HCT116 (cell line): ENCODE results near the gene COL23A1. TPM values are rescaled to one million over a fixed set of nuclear protein-coding genes. Genes with fewer than 3 reads are reported as not detected.

Source experiments
- ATAC-seq: fragments of 200-7000 bp; cut with Tn5 transposase; 2 replicates; pipeline ENCODE4 v1.9.1; 2020; ENCODE audit warnings: mild to moderate bottlenecking, moderate library complexity
- BruUV-seq: library from RNA; stranded (reverse); fragments of 400-500 nt; replicated peaks from 2 replicates; lab custom pipeline; 2021; lab: Mats Ljungman, UMichigan
- CTCF ChIA-PET: fragments of 300-600 bp; sonication (Branson Sonifier 250); formaldehyde crosslinking; loops from one replicate; lab custom pipeline; 2021; ENCODE audit warnings: antibody characterized with exemption; lab: Charles Lee
- POLR2A ChIA-PET: fragments of 300-600, 350-600 bp; sonication (Branson Sonifier 250); formaldehyde crosslinking; loops from one replicate; lab custom pipeline; 2021; ENCODE audit warnings: antibody characterized with exemption; lab: Charles Lee
- RAD21 ChIA-PET, 2 experiments: fragments of 300-600 bp; sonication (Branson Sonifier 250); formaldehyde crosslinking; loops; one replicate each; lab custom pipeline; 2023; ENCODE audit warnings: low total read pairs in 2 of 2; ENCODE audit not compliant: uncharacterized antibody in 2 of 2, unreplicated experiment in 2 of 2, low non-redundant PET in 1 of 2; lab: Charles Lee
- DNase-seq: peaks from one replicate; pipeline ENCODE4 v3.0.0-alpha.2; 2010; ENCODE audit warnings: low read depth, low spot score
- H2AFZ ChIP-seq: fragments of 200-600 bp; shearing (Covaris generic), sonication (generic); 2 replicates; pipeline ENCODE4 v1.6.1; 2017; ENCODE audit warnings: low read depth, mixed run types, mixed read lengths, antibody characterized with exemption, low read length; ENCODE audit not compliant: poor library complexity, severe bottlenecking
- H3K27ac ChIP-seq: 2 replicates; pipeline ENCODE4 v1.5.1; 2012; ENCODE audit warnings: low read depth, low read length
- H3K27me3 ChIP-seq: fragments of 200-600 bp; sonication (generic); 2 replicates; pipeline ENCODE4 v1.6.1; 2016; ENCODE audit warnings: mixed run types, low read length, mixed read lengths; ENCODE audit not compliant: insufficient read depth
- H3K36me3 ChIP-seq, 2 experiments: fragments of 200-500 bp in 1 of 2; fragments of 200-600 bp in 1 of 2; sonication (Bioruptor generic) in 1 of 2; sonication (generic) in 1 of 2; 2 replicates each; pipeline versions ENCODE4 v1.5.1 to v1.6.1; 2014 to 2016; ENCODE audit warnings: low read length in 2 of 2, inconsistent platforms in 1 of 2, mixed read lengths in 1 of 2, mixed run types in 1 of 2; ENCODE audit not compliant: insufficient read depth in 2 of 2, control insufficient read depth in 1 of 2
- H3K4me1 ChIP-seq, 2 experiments: fragments of 200-600 bp in 1 of 2; sonication (generic) in 1 of 2; 2 replicates each; pipeline versions ENCODE4 v1.5.1 to v1.6.1; 2012 to 2017; ENCODE audit warnings: low read length in 2 of 2, inconsistent platforms in 1 of 2, mild to moderate bottlenecking in 1 of 2, mixed read lengths in 1 of 2, mixed run types in 1 of 2, moderate library complexity in 1 of 2; ENCODE audit not compliant: insufficient read depth in 2 of 2, control insufficient read depth in 1 of 2
- H3K4me2 ChIP-seq: fragments of 200-600 bp; sonication (generic); 2 replicates; pipeline ENCODE4 v1.6.1; 2017; ENCODE audit warnings: mixed run types, low read length, mixed read lengths
- H3K4me3 ChIP-seq, 2 experiments: fragments of 200-600 bp in 1 of 2; sonication (generic) in 1 of 2; replicated peaks in 1 of 2; 2 replicates each; pipeline ENCODE4 v1.5.1; 2011 to 2016; ENCODE audit warnings: low read length in 2 of 2, control low read depth in 1 of 2, low read depth in 1 of 2, mild to moderate bottlenecking in 1 of 2, mixed read lengths in 1 of 2, mixed run types in 1 of 2
- H3K79me2 ChIP-seq: fragments of 200-600 bp; sonication (generic); 2 replicates; pipeline ENCODE4 v1.6.1; 2017; ENCODE audit warnings: mild to moderate bottlenecking, mixed run types, low read length, moderate library complexity, mixed read lengths; ENCODE audit not compliant: insufficient read depth
- H3K9ac ChIP-seq: fragments of 200-600 bp; sonication (generic); 2 replicates; pipeline ENCODE4 v1.6.1; 2016; ENCODE audit warnings: low read length, mixed read lengths
- H3K9me2 ChIP-seq: fragments of 200-600 bp; sonication (generic), shearing (Covaris generic); 2 replicates; pipeline ENCODE4 v1.6.1; 2017; ENCODE audit warnings: mixed run types, mild to moderate bottlenecking, moderate library complexity; ENCODE audit not compliant: insufficient read depth
- H3K9me3 ChIP-seq, 2 experiments: fragments of 200-500 bp in 1 of 2; fragments of 200-600 bp in 1 of 2; sonication (Bioruptor generic) in 1 of 2; sonication (generic) in 1 of 2; 2 replicates each; pipeline ENCODE4 v1.6.1; 2014 to 2017; ENCODE audit warnings: low read length in 2 of 2, mixed read lengths in 2 of 2, inconsistent platforms in 1 of 2, low read depth in 1 of 2, mild to moderate bottlenecking in 1 of 2, mixed run types in 1 of 2, moderate library complexity in 1 of 2; ENCODE audit not compliant: control insufficient read depth in 1 of 2, insufficient read depth in 1 of 2
- H4K20me1 ChIP-seq: fragments of 200-600 bp; sonication (generic), shearing (Covaris generic); 2 replicates; pipeline ENCODE4 v1.6.1; 2017; ENCODE audit warnings: mixed run types, mild to moderate bottlenecking, moderate library complexity; ENCODE audit not compliant: insufficient read depth
- CEBPB ChIP-seq: IDR thresholded peaks from 2 replicates; pipeline ENCODE4 v1.6.1; 2012; ENCODE audit warnings: low read depth
- EGR1 ChIP-seq: IDR thresholded peaks from 2 replicates; pipeline ENCODE4 v1.6.1; 2012; ENCODE audit warnings: low read depth
- EZH2phosphoT487 ChIP-seq: fragments of 200-600 bp; IDR thresholded peaks from 2 replicates; pipeline ENCODE4 v1.6.1; 2018; ENCODE audit warnings: antibody characterized with exemption, borderline replicate concordance
- SP1 ChIP-seq: IDR thresholded peaks from 2 replicates; pipeline ENCODE4 v1.6.1; 2012; ENCODE audit warnings: low read depth
- TCF7L2 ChIP-seq: IDR thresholded peaks from 2 replicates; pipeline ENCODE4 v1.7.0; 2011; ENCODE audit warnings: borderline replicate concordance, inconsistent platforms; ENCODE audit not compliant: insufficient read depth, insufficient read length; ENCODE audit errors: extremely low read depth
- ZFX ChIP-seq: fragments of 450-650 bp; IDR thresholded peaks from 2 replicates; pipeline ENCODE4 v1.6.1; 2017
- intact Hi-C: fragments of 100-400 bp; cut with micrococcal nuclease; formaldehyde crosslinking; loops from 2 replicates; pipeline ENCODE4 v1.10.0; 2022
- total RNA-seq: library from RNA; stranded (reverse); gene quantifications from one replicate; pipeline ENCODE4 v1.2.1, GENCODE V29; 2021; ENCODE audit not compliant: unreplicated experiment
- TF ChIP-seq, protein P1 (sequence below): IDR thresholded peaks from 2 replicates; pipeline ENCODE4 v1.6.1; 2012; ENCODE audit warnings: low read depth
- TF ChIP-seq, protein P2 (sequence below): IDR thresholded peaks from 2 replicates; pipeline ENCODE4 v1.6.1; 2012
- TF ChIP-seq, protein P3 (sequence below), 3 experiments: fragments of 200-600 bp in 1 of 3; sonication (generic) in 1 of 3; IDR thresholded peaks in 2 of 3; conservative IDR thresholded peaks in 1 of 3; 2 replicates each; pipeline ENCODE4 v1.5.1; 2012 to 2017; ENCODE audit warnings: low read depth in 2 of 3, low read length in 2 of 3, antibody characterized with exemption in 1 of 3, borderline replicate concordance in 1 of 3, control low read depth in 1 of 3, mild to moderate bottlenecking in 1 of 3, mixed read lengths in 1 of 3, mixed run types in 1 of 3, moderate library complexity in 1 of 3; ENCODE audit not compliant: insufficient read depth in 1 of 3
- TF ChIP-seq, protein P4 (sequence below): IDR thresholded peaks from 2 replicates; pipeline ENCODE4 v1.6.1; 2012

Gene COL23A1
- total RNA-seq, 1 experiment from 2014 or later: not detected

DNA sequence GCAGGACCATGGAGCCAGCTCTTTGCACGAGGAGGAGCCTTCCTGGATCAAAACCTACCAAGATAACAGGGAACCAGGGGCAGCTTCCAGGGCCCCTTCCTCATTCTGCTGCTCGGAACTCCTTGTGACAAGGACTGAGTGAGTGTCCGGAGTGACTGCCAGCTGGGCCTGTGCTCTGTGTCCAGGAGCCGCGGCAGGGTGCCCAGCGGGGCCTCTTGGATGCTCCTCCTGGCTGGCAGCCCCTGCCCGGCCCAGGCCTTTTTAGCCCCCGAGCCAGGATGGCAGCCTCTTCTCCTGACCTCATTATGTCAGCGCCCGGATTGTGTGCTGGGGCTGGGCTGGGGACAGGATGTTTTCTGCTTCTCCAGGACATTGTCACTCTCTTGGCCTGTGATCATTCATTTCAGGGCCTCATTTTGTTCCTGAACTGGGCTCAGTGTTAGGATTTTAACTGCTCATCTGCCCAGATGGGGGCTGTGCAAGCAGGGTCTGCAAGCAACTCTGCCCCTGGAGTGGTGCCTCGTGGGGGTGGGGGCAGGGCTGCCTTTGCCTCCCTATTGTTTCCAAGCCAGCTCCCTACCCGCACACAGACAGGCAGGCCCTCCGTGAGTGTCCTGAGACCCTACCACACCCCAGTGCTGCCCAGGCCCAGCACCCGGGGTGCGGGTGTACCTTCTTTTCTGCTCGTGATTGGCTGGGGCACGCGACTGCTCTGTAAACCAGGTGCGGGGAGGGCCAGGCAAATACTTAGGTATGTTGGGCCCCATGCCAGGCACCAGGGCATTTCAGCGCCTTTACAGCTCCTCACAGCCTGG lies 161.6 kb downstream of the COL23A1 start (continued):
- TF ChIP-seq, protein P1, sequence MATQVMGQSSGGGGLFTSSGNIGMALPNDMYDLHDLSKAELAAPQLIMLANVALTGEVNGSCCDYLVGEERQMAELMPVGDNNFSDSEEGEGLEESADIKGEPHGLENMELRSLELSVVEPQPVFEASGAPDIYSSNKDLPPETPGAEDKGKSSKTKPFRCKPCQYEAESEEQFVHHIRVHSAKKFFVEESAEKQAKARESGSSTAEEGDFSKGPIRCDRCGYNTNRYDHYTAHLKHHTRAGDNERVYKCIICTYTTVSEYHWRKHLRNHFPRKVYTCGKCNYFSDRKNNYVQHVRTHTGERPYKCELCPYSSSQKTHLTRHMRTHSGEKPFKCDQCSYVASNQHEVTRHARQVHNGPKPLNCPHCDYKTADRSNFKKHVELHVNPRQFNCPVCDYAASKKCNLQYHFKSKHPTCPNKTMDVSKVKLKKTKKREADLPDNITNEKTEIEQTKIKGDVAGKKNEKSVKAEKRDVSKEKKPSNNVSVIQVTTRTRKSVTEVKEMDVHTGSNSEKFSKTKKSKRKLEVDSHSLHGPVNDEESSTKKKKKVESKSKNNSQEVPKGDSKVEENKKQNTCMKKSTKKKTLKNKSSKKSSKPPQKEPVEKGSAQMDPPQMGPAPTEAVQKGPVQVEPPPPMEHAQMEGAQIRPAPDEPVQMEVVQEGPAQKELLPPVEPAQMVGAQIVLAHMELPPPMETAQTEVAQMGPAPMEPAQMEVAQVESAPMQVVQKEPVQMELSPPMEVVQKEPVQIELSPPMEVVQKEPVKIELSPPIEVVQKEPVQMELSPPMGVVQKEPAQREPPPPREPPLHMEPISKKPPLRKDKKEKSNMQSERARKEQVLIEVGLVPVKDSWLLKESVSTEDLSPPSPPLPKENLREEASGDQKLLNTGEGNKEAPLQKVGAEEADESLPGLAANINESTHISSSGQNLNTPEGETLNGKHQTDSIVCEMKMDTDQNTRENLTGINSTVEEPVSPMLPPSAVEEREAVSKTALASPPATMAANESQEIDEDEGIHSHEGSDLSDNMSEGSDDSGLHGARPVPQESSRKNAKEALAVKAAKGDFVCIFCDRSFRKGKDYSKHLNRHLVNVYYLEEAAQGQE: no peak
- TF ChIP-seq, protein P2, sequence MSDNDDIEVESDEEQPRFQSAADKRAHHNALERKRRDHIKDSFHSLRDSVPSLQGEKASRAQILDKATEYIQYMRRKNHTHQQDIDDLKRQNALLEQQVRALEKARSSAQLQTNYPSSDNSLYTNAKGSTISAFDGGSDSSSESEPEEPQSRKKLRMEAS: no peak
- no peak for TF ChIP-seq SP1
- TF ChIP-seq EGR1: no peak
- TF ChIP-seq, all 23 proteins: peak for 0

DNA sequence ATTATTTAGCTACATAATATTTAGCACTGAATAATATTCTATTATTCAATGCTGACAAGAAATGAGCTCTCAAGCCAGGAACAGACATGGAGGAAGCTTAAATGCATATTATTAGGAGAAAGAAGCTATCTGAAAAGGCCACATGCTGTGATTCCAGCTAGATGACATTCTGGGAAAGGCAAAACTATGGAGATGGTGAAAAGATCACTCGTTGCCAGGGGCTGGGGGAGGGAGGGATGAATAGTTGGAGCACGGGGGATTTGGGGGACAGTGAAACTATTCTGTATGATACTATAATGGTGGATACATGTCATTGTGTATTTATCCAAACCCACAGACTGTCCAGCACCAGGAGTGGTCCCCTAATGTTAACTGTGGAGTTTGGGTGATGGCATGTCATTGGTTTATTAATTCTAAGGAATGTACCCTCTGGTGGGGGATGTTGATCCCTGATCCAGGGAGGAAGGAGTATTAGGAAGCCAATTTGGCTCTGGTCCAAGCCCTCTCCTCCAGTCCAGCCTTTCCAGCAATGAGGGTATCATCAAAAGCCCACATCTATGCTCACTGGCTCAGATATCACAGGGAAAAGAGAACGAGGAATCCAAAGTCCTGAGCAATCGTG lies 162.5 kb downstream of the COL23A1 start:
- BruUV-seq: no TSS peak
- H3K4me3 ChIP-seq: no peak overlapping the region
- H3K9ac ChIP-seq: no peak overlapping the region
- ChIA-PET POLR2A (no interaction called here), CTCF (no interaction called here), RAD21 (no interaction called here)
- H3K9me2 ChIP-seq: no peaks in the 10 kb centered on the region
- no peaks in the 10 kb centered on the region for H3K36me3 ChIP-seq
- DNase-seq (no peak), ATAC-seq (no peak)
- H3K27me3 ChIP-seq: no peaks in the 10 kb centered on the region
- H4K20me1 ChIP-seq: no peaks in the 10 kb centered on the region
- no peaks in the 10 kb centered on the region for H3K4me1 ChIP-seq
- no peak overlapping the region for H2AFZ ChIP-seq
- no peaks in the 10 kb centered on the region for H3K9me3 ChIP-seq
- intact Hi-C loops: no loop called here
- no peaks in the 10 kb centered on the region for H3K79me2 ChIP-seq
- H3K27ac ChIP-seq: no peak overlapping the region
- no peak overlapping the region for H3K4me2 ChIP-seq
- TF ChIP-seq TCF7L2 (no peak), EZH2phosphoT487 (no peak), ZFX (no peak), CEBPB (no peak)
- TF ChIP-seq, protein P3, sequence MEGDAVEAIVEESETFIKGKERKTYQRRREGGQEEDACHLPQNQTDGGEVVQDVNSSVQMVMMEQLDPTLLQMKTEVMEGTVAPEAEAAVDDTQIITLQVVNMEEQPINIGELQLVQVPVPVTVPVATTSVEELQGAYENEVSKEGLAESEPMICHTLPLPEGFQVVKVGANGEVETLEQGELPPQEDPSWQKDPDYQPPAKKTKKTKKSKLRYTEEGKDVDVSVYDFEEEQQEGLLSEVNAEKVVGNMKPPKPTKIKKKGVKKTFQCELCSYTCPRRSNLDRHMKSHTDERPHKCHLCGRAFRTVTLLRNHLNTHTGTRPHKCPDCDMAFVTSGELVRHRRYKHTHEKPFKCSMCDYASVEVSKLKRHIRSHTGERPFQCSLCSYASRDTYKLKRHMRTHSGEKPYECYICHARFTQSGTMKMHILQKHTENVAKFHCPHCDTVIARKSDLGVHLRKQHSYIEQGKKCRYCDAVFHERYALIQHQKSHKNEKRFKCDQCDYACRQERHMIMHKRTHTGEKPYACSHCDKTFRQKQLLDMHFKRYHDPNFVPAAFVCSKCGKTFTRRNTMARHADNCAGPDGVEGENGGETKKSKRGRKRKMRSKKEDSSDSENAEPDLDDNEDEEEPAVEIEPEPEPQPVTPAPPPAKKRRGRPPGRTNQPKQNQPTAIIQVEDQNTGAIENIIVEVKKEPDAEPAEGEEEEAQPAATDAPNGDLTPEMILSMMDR (IDR thresholded peaks at IDR 0.05 in 2 of 3, conservative IDR thresholded peaks at IDR 0.05 in 1 of 3; ENCODE audit: borderline replicate concordance in 1 of 3, insufficient read depth in 1 of 3, low read depth in 2 of 3, low read length in 2 of 3): no peak
- TF ChIP-seq, protein P4, sequence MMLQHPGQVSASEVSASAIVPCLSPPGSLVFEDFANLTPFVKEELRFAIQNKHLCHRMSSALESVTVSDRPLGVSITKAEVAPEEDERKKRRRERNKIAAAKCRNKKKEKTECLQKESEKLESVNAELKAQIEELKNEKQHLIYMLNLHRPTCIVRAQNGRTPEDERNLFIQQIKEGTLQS: no peak
- TF ChIP-seq, protein P1: no peak
- TF ChIP-seq, protein P2: no peak
